HepG2 (cell line): ENCODE measurements around the gene TPX2. TPM values are rescaled to one million over a fixed set of nuclear protein-coding genes. Genes with fewer than 3 reads are reported as not detected.

Experiments
- ATF3 ChIP-seq: sonication (generic); formaldehyde crosslinking; IDR thresholded peaks from 2 replicates; pipeline ENCODE4 v1.4.0; 2020; ENCODE audit warnings: missing genetic modification reagents
- CBFB ChIP-seq: sonication (generic); formaldehyde crosslinking; IDR thresholded peaks from 2 replicates; pipeline ENCODE4 v1.4.0; 2020; ENCODE audit warnings: missing genetic modification reagents
- CC2D1A ChIP-seq: sonication (generic); formaldehyde crosslinking; IDR thresholded peaks from 2 replicates; pipeline ENCODE4 v1.8.1; 2023; ENCODE audit warnings: mild to moderate bottlenecking, missing genetic modification reagents
- CREB3 ChIP-seq: sonication (generic); formaldehyde crosslinking; IDR thresholded peaks from 2 replicates; pipeline ENCODE4 v1.5.0; 2020; ENCODE audit warnings: missing genetic modification reagents
- CREM ChIP-seq, 2 experiments: sonication (generic) in 1 of 2; formaldehyde crosslinking in 1 of 2; IDR thresholded peaks; 2 replicates each; pipeline versions ENCODE4 v1.4.0 to v1.6.1; 2016 to 2020; ENCODE audit warnings: antibody characterized with exemption in 1 of 2, mild to moderate bottlenecking in 1 of 2, missing genetic modification reagents in 1 of 2
- CSRNP1 ChIP-seq: sonication (generic); formaldehyde crosslinking; IDR thresholded peaks from 2 replicates; pipeline ENCODE4 v1.8.1; 2023; ENCODE audit warnings: mild to moderate bottlenecking, missing genetic modification reagents
- FLYWCH1 ChIP-seq: sonication (generic); formaldehyde crosslinking; IDR thresholded peaks from 2 replicates; pipeline ENCODE4 v1.8.1; 2023; ENCODE audit warnings: mild to moderate bottlenecking, missing genetic modification reagents
- FOSL1 ChIP-seq: sonication (generic); formaldehyde crosslinking; IDR thresholded peaks from 2 replicates; pipeline ENCODE4 v1.9.0; 2021; ENCODE audit warnings: missing genetic modification reagents, borderline replicate concordance
- HDAC1 ChIP-seq: sonication (generic); formaldehyde crosslinking; IDR thresholded peaks from 2 replicates; pipeline ENCODE4 v1.5.1; 2020; ENCODE audit warnings: mild to moderate bottlenecking, missing genetic modification reagents
- HOXA7 ChIP-seq: sonication (generic); formaldehyde crosslinking; IDR thresholded peaks from 2 replicates; pipeline ENCODE4 v1.8.1; 2022; ENCODE audit warnings: mild to moderate bottlenecking, missing genetic modification reagents, moderate library complexity
- KLF13 ChIP-seq: sonication (generic); formaldehyde crosslinking; IDR thresholded peaks from 2 replicates; pipeline ENCODE4 v1.4.0; 2020; ENCODE audit warnings: mild to moderate bottlenecking, missing genetic modification reagents
- MEIS2 ChIP-seq: sonication (generic); formaldehyde crosslinking; IDR thresholded peaks from 2 replicates; pipeline ENCODE4 v1.9.0; 2021; ENCODE audit warnings: mild to moderate bottlenecking, missing genetic modification reagents
- SIX1 ChIP-seq: sonication (generic); formaldehyde crosslinking; IDR thresholded peaks from 2 replicates; pipeline ENCODE4 v1.4.0; 2020; ENCODE audit warnings: missing genetic modification reagents, borderline replicate concordance
- ZBTB40 ChIP-seq, 2 experiments: fragments of 450-650 bp in 1 of 2; sonication (generic) in 1 of 2; formaldehyde crosslinking in 1 of 2; IDR thresholded peaks; 2 replicates each; pipeline versions ENCODE4 v1.6.1 to v1.8.0; 2016 to 2022; ENCODE audit warnings: antibody characterized with exemption in 1 of 2, mild to moderate bottlenecking in 1 of 2, missing genetic modification reagents in 1 of 2
- ZNF44 ChIP-seq: sonication (generic); formaldehyde crosslinking; IDR thresholded peaks from 2 replicates; pipeline ENCODE4 v1.5.1; 2020; ENCODE audit warnings: mild to moderate bottlenecking, missing genetic modification reagents
- ZNF550 ChIP-seq: sonication (generic); formaldehyde crosslinking; IDR thresholded peaks from 2 replicates; pipeline ENCODE4 v1.4.0; 2020; ENCODE audit warnings: mild to moderate bottlenecking, missing genetic modification reagents, borderline replicate concordance
- polyA plus RNA-seq, 8 experiments: library from polyadenylated mRNA; depleted of rRNA in 3 of 8; stranded (reverse) in 7 of 8; unstranded in 1 of 8; fragments of >200 nt; fragmentation: Illumina TruSeq in 4 of 8; extraction: Trizol in 4 of 8; gene quantifications; 2 replicates each; pipeline versions ENCODE4 v1.2.1 to v1.2.3, GENCODE V29; 2011 to 2016; ENCODE audit warnings: low read depth in 4 of 8, missing spikeins in 1 of 8, mixed read lengths in 1 of 8; ENCODE audit not compliant: insufficient read depth in 1 of 8
- total RNA-seq, 5 experiments: library from RNA; depleted of rRNA; stranded (reverse); fragments of >200 nt; fragmentation: Illumina TruSeq; extraction: Trizol; gene quantifications; 2 replicates each; pipeline ENCODE4 v1.2.3, GENCODE V29; 2016; ENCODE audit warnings: low read depth in 1 of 5

TPX2 gene
- total and polyA plus RNA-seq, 2 of the 13 experiments (the other 11 are each of a cell fraction or from before 2014, with no cell fraction given) = 34.3 to 124 TPM

GRCh38 chr20:31718952-31719643 is 20.0 kb upstream of the TPX2 start (continued):
- TF ChIP-seq CREB3 = no peak
- TF ChIP-seq CREM (IDR thresholded peaks at IDR 0.05) = no peak
- TF ChIP-seq CREM (CRISPR knock-in tag; IDR thresholded peaks at IDR 0.05) = no peak
- TF ChIP-seq CC2D1A (CRISPR knock-in tag) = peak; percentile 76; the same call in 1 of the 2 replicates
- no peak for TF ChIP-seq ZNF44 (CRISPR knock-in tag)
- TF ChIP-seq ZBTB40 (IDR thresholded peaks at IDR 0.05) = no peak
- no peak for TF ChIP-seq ZBTB40 (CRISPR knock-in tag; IDR thresholded peaks at IDR 0.05)
- no peak for TF ChIP-seq HOXA7 (CRISPR knock-in tag)
- TF ChIP-seq SIX1 (CRISPR knock-in tag) = no peak
- no peak for TF ChIP-seq FOSL1 (CRISPR knock-in tag)
- no peak for TF ChIP-seq HDAC1 (CRISPR knock-in tag)
- no peak for TF ChIP-seq ZNF550
- TF ChIP-seq ATF3 = no peak
- TF ChIP-seq FLYWCH1 (CRISPR knock-in tag) = no peak
- TF ChIP-seq MEIS2 (CRISPR knock-in tag) = 0 out of 2 replicates have a peak, but pooled peaks have one; percentile 37
- no peak for TF ChIP-seq CSRNP1
- no peak for TF ChIP-seq KLF13 (CRISPR knock-in tag)
- TF ChIP-seq CBFB (CRISPR knock-in tag) = no peak
